Lower leg skin (tissue), 4 donors: ENCODE data around the gene PMVK. TPM values are rescaled to one million over a fixed set of nuclear protein-coding genes. Genes with fewer than 3 reads are reported as not detected.

ENCODE experiments used
- DNase-seq, 2 donors: peaks; one replicate each; pipeline ENCODE4 v3.0.0-alpha.2; 2019; ENCODE audit warnings: low spot score in 2 of 2
- H3K4me3 ChIP-seq: fragments of 200-600 bp; sonication (generic); 2 replicates; pipeline ENCODE4 v1.5.1; 2017; ENCODE audit warnings: mild to moderate bottlenecking, low read depth; ENCODE audit not compliant: poor library complexity, severe bottlenecking
- CTCF ChIP-seq, 3 donors: fragments of 450-650 bp; IDR thresholded peaks; one replicate each; pipeline ENCODE4 v1.5.1; 2016; ENCODE audit warnings: antibody characterized with exemption in 3 of 3, mild to moderate bottlenecking in 3 of 3, moderate library complexity in 2 of 3
- POLR2A ChIP-seq, 2 donors: fragments of 450-650 bp; IDR thresholded peaks; one replicate each; pipeline ENCODE4 v1.6.1; 2016 to 2017; ENCODE audit warnings: antibody characterized with exemption in 2 of 2, mild to moderate bottlenecking in 1 of 2, moderate library complexity in 1 of 2
- WGBS, 2 donors: methylation state at CpG; one replicate each; pipeline ENCODE4 v1.1.5; 2018; 5-methylcytosine and 5-hydroxymethylcytosine counted together
- intact Hi-C: fragments of 100-400 bp; cut with DNase I; formaldehyde crosslinking; loops from one replicate; pipeline ENCODE4 v1.15.0; 2023; ENCODE audit warnings: low total_unique reads
- total RNA-seq, 4 donors: library from RNA; depleted of rRNA; stranded (reverse); fragments of >200 nt; gene quantifications; one replicate each; pipeline ENCODE4 v1.1.0, GENCODE V29; 2016

Gene PMVK
- total RNA-seq, 4 donors from 2014 or later: 20.6 to 37.0 (median 33.3) TPM

- TF ChIP-seq CTCF (IDR thresholded peaks at IDR 0.05) (no peak), POLR2A (IDR thresholded peaks at IDR 0.05) (no peak)
- no peak overlapping the region for H3K4me3 ChIP-seq
- intact Hi-C loops: no loop called here
- 58 to 68% methylated on average over 6 of the region's 6 CpGs for WGBS, 2 donors
- peak in 1 of 2 donors; percentile 8 for DNase-seq
These were observed 51.4 kb downstream of the PMVK start for GRCh38 chr1:154884869-154885701.

GRCh38 chr1:154883919-154884868, 52.3 kb downstream of the PMVK start:
- WGBS, 2 donors: 74 to 78% methylated on average over 15 of the region's 15 CpGs
- intact Hi-C loops: no loop called here
- no peak overlapping the region for H3K4me3 ChIP-seq
- peak in 1 of 2 donors; percentile 81 for DNase-seq
- TF ChIP-seq POLR2A (IDR thresholded peaks at IDR 0.05) (no peak), CTCF (IDR thresholded peaks at IDR 0.05) (no peak)

GRCh38 chr1:154881820-154882535, 54.5 kb downstream of the PMVK start:
- WGBS, 2 donors: 68 to 72% methylated on average over 10 of the region's 10 CpGs
- intact Hi-C loops: no loop called here
- peak in 1 of 2 donors; percentile 58 for DNase-seq

GRCh38 chr1:154880671-154881070, 55.8 kb downstream of the PMVK start:
- peak in 1 of 2 donors; percentile 9 for DNase-seq
- TF ChIP-seq CTCF (IDR thresholded peaks at IDR 0.05) (no peak), POLR2A (IDR thresholded peaks at IDR 0.05) (no peak)
- WGBS, 2 donors: 65 to 77% methylated on average over 5 of the region's 5 CpGs
- no peak overlapping the region for H3K4me3 ChIP-seq
- intact Hi-C loops: no loop called here

More at GRCh38 chr1:154881820-154882535, 54.5 kb downstream of the PMVK start:
- TF ChIP-seq CTCF (IDR thresholded peaks at IDR 0.05): no peak
- TF ChIP-seq POLR2A (IDR thresholded peaks at IDR 0.05): no peak
- H3K4me3 ChIP-seq: no peak overlapping the region

GRCh38 chr1:154879038-154879421, 57.5 kb downstream of the PMVK start:
- intact Hi-C loops: loop anchor here (5.0 to 10.0 kb wide), 2 partner anchors 212 to 314 kb away; partner anchors contain the start of gene CHRNB2
- WGBS, 2 donors: 75 to 81% methylated on average over 16 of the region's 16 CpGs
- TF ChIP-seq CTCF (IDR thresholded peaks at IDR 0.05): no peak
- no peak for TF ChIP-seq POLR2A (IDR thresholded peaks at IDR 0.05)
- DNase-seq: peak in 1 of 2 donors; percentile 62
- no peak overlapping the region for H3K4me3 ChIP-seq
